ENCODE results near the gene INPPL1.

DNA sequence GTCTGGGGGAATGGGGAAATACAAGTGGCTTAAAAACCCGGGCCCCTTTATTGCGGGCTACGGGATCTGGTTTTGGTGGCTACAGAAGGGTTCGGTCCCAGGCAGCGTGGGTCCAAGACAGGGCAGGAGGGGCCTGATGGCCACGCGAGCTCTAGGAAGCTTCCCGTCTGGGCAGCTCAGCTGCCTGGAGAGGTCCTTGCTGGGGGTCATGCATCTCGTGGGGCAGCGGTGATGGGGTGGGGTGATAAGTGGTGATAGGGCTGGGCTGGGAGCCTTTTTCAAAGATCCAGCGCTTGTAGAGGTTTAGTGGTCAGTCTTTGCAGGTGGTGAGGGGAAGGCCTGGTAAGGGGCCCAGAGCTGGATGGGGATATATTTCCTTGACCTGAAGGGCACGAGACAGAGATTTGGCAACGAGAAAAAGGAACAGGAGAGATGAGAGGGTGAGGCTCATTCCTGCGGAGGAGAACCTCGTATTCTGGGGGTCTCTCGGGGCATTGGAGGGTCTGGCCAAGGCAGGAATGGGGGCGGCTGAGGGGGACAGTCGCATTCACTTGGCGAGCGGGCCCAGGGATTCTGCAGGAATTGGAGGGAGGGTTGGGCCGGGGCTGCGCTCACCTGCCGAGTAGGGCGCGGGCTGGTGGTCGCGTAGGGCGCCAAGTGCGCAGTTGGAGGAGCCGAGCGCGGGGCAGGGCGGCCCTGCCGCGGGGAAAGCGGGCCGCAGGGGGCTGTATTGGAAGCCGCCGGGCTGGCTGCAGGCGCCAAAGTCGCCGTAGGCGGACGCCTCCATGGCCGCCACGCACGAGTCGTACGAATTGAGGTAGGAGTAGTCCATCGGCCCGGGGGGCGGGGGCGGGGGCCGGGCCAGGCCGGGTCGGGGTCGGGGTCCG, 18.8 kb downstream of the INPPL1 start:
- TF ChIP-seq, protein P1, sequence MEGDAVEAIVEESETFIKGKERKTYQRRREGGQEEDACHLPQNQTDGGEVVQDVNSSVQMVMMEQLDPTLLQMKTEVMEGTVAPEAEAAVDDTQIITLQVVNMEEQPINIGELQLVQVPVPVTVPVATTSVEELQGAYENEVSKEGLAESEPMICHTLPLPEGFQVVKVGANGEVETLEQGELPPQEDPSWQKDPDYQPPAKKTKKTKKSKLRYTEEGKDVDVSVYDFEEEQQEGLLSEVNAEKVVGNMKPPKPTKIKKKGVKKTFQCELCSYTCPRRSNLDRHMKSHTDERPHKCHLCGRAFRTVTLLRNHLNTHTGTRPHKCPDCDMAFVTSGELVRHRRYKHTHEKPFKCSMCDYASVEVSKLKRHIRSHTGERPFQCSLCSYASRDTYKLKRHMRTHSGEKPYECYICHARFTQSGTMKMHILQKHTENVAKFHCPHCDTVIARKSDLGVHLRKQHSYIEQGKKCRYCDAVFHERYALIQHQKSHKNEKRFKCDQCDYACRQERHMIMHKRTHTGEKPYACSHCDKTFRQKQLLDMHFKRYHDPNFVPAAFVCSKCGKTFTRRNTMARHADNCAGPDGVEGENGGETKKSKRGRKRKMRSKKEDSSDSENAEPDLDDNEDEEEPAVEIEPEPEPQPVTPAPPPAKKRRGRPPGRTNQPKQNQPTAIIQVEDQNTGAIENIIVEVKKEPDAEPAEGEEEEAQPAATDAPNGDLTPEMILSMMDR (IDR thresholded peaks at IDR 0.05; ENCODE audit: extremely low read depth in 1 of 2, insufficient read depth in 1 of 2, low read depth in 1 of 2, low read length in 2 of 2) = no peak
- TF ChIP-seq MAX (IDR thresholded peaks at IDR 0.05; ENCODE audit: insufficient read depth, insufficient read length) (no peak), POLR2AphosphoS5 (IDR thresholded peaks at IDR 0.05; ENCODE audit: insufficient read depth, low read depth, low read length) (no peak), MYC (IDR thresholded peaks at IDR 0.05; ENCODE audit: low read depth, low read length) (no peak), POLR2A (IDR thresholded peaks at IDR 0.05; ENCODE audit: low read depth, low read length) (no peak), EZH2 (IDR thresholded peaks at IDR 0.05; ENCODE audit: borderline replicate concordance, low read depth, low read length, severe bottlenecking) (peak; percentile 55), JUN (IDR thresholded peaks at IDR 0.05; ENCODE audit: borderline replicate concordance, insufficient read depth, insufficient read length, low read depth) (no peak), GATA2 (IDR thresholded peaks at IDR 0.05; ENCODE audit: insufficient read depth, insufficient read length, low read depth, low read length) (no peak)

All from endothelial cell of umbilical vein (primary cell).